Activated CD4-positive, alpha-beta T cell treated with anti-CD3 and anti-CD28 coated beads for 24 hours (primary cell): ENCODE results near the gene CENPB.

Experiments used
- DNase-seq, 2 donors: peaks; one replicate each; pipeline ENCODE4 v3.0.0-alpha.2; 2020; ENCODE audit warnings: low read depth in 2 of 2

Gene CENPB

GRCh38 chr20:3749087-3749688 is 37.4 kb downstream of the CENPB start:
- no peak for DNase-seq

- DNase-seq = no peak
Observed at GRCh38 chr20:3748073-3748472, 38.5 kb downstream of the CENPB start.

GRCh38 chr20:3747471-3747870 is 39.1 kb downstream of the CENPB start:
- no peak for DNase-seq

DNA sequence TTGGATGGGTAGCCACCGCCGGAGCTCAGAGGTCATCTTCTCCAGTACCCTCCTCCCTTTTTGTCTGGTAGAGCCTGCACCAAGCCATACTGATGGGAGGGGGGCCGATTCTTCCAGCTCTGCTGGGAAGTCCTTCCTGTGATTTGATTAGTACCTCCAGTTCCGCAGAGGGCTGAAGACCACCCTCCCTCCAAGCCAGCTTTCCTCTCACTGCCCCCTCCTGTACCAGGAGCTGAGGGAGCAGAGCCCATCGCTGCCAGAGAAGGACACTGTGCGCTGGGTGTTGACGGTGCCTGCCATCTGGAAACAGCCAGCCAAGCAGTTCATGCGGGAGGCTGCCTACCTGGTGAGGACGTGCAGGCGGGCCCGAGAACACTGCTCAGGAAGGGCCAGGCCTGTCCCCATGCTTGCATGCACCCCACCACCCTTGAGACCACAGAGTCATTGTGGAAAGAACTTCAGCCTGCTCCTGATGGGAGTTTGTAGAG is 40.8 kb downstream of the CENPB start:
- DNase-seq = no peak

- peak; percentile 59 to 63 for DNase-seq
Observed at GRCh38 chr20:3744806-3745685, 41.5 kb downstream of the CENPB start.

GRCh38 chr20:3744037-3744436 is 42.5 kb downstream of the CENPB start:
- no peak for DNase-seq

GRCh38 chr20:3743251-3743650 is 43.3 kb downstream of the CENPB start:
- DNase-seq = no peak

DNA sequence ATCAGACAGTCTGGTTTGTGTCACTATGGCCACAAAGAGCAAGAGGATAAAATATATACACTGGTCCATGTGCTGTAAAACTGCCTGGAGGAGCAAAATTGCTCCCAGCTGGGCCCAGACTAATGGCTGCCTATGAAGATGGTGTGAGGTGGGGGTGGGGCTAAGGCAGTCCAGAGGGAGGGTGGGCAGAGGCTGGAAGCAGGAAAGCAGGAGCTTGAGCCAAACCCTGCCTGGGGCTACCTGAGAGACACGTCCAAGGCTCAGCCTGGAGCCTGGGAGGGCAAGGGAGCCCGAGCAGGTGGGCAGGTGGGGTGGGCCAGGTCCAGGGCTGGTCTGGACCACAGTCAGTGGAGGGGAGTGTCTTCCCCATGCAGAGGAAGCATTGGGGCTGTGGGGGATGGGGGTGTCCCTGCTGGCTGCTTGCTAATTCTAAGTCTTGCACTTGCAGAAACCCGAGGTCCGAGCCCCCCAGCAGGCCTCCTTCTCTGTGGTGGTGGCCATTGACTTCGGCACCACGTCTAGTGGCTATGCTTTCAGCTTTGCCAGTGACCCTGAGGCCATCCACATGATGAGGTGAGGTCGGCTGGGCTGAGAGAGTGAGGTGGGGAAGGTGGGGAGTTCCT is 44.6 kb downstream of the CENPB start:
- no peak for DNase-seq

DNA sequence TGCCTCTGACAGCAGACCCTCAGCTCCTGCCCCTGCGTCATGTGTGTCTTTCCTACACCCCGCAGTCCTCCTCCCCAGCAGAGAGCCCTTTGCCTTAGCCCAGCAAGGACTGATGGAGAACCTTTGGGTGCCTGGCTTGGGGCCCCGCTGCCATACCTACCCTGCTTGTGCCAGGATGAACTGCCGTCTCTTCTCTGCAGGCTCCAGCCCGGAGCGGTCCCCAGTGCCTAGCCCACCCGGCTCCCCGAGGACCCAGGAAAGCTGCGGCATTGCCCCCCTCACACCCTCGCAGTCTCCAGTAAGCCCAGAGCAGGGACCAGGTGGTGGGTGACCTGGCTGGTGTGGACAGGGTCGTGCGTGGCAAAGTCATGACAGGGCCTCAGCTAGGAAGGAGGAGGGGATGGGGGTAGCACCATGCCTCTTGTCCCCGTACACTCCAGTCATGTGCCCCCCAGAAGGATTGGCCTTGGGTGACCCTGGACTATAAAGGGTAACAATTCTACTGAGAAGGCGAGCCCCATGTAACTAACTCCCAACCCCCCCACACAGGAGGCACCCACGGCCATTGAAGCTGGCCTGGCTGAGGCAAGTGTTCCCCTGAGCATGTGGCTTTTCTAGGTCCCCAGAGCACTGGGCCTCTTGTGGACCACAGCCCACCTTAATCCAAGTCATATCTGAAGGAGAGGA is 45.8 kb downstream of the CENPB start:
- DNase-seq = no peak

- DNase-seq = no peak
Observed at GRCh38 chr20:3739926-3740451, 46.6 kb downstream of the CENPB start.

DNA sequence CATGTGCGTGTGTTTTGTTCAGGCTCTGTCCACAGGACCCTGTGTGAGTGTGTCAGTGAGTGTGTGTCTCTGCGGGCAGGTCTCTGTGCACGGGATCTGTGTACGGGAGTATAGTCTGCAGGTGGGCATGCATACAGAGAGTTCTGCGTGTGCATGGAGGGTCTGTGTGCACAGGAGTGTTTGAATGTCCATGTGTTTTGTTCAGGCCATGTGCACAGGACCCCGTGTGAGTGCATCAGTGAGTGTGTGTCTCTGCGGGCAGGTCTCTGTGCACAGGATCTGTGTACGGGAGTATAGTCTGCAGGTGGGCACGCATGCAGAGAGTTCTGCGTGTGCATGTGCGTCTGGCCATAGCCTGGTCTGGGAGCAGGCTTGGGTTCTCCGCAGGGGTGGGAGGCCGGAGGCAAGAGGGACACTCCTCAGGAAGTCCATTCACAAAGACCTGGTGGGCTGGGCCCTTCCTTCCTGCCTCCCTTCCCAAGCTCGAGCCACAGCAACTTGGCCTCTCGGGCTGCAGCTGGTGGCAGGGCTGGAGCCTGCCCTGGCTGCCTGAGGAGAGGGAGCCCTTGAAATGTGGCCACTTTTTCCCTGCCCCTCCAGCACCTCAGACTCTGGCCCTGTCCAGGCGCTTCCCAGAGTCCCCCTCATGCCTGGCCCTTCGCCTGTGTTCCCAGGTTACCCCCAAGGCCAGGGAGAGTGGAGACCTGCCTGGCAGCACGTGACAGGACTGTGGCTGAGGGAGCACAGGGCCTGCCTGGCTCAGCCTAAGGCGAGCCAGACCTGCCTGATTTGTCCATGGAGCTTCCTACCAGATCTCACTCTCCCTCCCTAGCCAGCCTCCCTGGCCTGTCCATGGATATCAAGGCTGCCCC is 47.2 kb downstream of the CENPB start:
- no peak for DNase-seq

GRCh38 chr20:3738111-3739053 is 48.2 kb downstream of the CENPB start:
- DNase-seq = no peak

- DNase-seq = no peak
Observed at GRCh38 chr20:3735768-3736167, 50.8 kb downstream of the CENPB start.

GRCh38 chr20:3734111-3734843 is 52.3 kb downstream of the CENPB start:
- DNase-seq = no peak
